IgD-negative memory B cell (primary cell): ENCODE results near the gene DCC. TPM values are rescaled to one million over a fixed set of nuclear protein-coding genes. Genes with fewer than 3 reads are reported as not detected.

Experiments
- H3K27ac Mint-ChIP-seq, 3 donors: one replicate each; pipeline ENCODE4 v1.8.0; 2020 to 2022; ENCODE audit warnings: mild to moderate bottlenecking in 3 of 3, mixed read lengths in 3 of 3, moderate library complexity in 1 of 3
- H3K27me3 Mint-ChIP-seq: one replicate; pipeline ENCODE4 v1.8.0; 2021; ENCODE audit warnings: mixed read lengths
- H3K36me3 Mint-ChIP-seq: one replicate; pipeline ENCODE4 v1.8.0; 2020; ENCODE audit warnings: mild to moderate bottlenecking, mixed read lengths
- H3K4me1 Mint-ChIP-seq, 3 donors: one replicate each; pipeline ENCODE4 v1.8.0; 2020 to 2022; ENCODE audit warnings: mixed read lengths in 3 of 3, mild to moderate bottlenecking in 1 of 3
- H3K4me3 Mint-ChIP-seq, 4 donors: one replicate each; pipeline ENCODE4 v1.8.0; 2020 to 2022; ENCODE audit warnings: mild to moderate bottlenecking in 4 of 4, mixed read lengths in 4 of 4, moderate library complexity in 3 of 4
- H3K9me3 Mint-ChIP-seq, 3 donors: one replicate each; pipeline ENCODE4 v1.8.0; 2020 to 2021; ENCODE audit warnings: mixed read lengths in 3 of 3, mild to moderate bottlenecking in 1 of 3
- polyA plus RNA-seq: library from polyadenylated mRNA; unstranded; fragments of 300-500 nt; fragmentation: Illumina TruSeq; gene quantifications from one replicate; pipeline ENCODE4 v1.2.3, GENCODE V29; 2021

DCC gene
- polyA plus RNA-seq, 1 donor from 2014 or later, result not detected

DNA sequence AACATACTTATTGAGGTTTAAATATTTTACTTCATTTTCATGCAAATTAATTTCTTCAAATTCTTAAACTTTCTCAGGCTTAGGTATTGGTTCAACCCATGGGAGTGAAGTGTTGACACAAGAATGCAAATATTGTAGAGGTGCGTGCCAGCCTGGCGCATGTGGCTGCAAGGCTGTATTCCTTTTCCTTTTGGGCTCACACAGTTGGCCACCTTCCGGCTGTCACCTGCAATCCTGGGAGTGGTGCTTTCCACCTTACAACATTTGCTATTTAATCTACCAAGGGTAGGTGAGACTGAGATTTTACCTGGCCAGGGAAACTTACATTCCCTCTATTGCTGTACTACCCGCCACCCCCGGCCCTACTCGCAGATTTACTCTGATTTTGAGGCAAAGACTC is 141.1 kb downstream of the DCC start:
- Mint-ChIP-seq H3K9me3 (peaks cover 0 to 4% (median 1%) of the 10 kb centered on the region in 3 donors), H3K4me3 (no peak overlapping the region), H3K27me3 (no peaks in the 10 kb centered on the region), H3K27ac (no peak overlapping the region), H3K36me3 (no peaks in the 10 kb centered on the region), H3K4me1 (no peaks in the 10 kb centered on the region)

DNA sequence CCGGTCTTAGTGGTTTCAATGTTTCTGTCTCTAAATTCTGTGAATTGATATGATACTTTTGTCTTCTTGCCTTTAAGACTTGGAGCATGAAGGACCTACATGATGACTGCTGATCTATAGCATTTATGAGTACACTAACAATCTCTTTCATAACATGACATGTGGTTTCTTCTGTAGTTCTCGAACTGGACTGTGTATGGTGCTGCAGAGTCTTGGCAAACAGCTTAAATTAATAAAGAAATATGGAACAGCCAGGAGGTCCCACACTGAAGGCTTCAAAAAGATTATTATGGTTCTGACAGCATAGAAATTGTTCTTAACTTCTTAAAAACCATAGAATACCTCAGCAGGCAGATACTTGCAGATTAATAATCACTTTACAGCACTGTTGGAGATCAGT is 145.0 kb downstream of the DCC start:
- H3K4me1 Mint-ChIP-seq, result no peaks in the 10 kb centered on the region
- H3K9me3 Mint-ChIP-seq, result peaks cover 0 to 12% (median 1%) of the 10 kb centered on the region in 3 donors
- H3K27ac Mint-ChIP-seq, result no peak overlapping the region
- H3K36me3 Mint-ChIP-seq, result no peaks in the 10 kb centered on the region
- no peak overlapping the region for H3K4me3 Mint-ChIP-seq
- no peaks in the 10 kb centered on the region for H3K27me3 Mint-ChIP-seq

DNA sequence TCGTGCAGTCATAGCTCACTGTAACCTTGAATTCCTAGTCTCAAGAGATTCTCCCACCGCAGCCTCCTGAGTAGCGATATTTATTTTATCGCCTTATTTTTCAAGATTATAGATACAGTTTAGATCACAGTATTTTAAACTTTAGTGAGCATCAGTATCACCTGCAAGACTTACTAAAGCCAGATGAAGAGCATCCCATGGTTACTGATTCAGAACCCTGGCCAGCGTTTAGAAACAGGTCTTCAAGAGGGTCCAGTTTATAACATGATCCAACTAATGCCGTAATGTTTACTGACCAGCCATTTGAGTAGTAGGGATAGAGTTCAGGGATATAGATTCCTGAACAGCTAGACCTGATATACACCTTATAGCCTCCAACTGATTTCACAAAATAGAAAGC is 146.1 kb downstream of the DCC start:
- Mint-ChIP-seq H3K4me1 (no peaks in the 10 kb centered on the region), H3K9me3 (peaks cover 0 to 12% (median 1%) of the 10 kb centered on the region in 3 donors), H3K36me3 (no peaks in the 10 kb centered on the region), H3K4me3 (no peak overlapping the region), H3K27ac (no peak overlapping the region), H3K27me3 (no peaks in the 10 kb centered on the region)

DNA sequence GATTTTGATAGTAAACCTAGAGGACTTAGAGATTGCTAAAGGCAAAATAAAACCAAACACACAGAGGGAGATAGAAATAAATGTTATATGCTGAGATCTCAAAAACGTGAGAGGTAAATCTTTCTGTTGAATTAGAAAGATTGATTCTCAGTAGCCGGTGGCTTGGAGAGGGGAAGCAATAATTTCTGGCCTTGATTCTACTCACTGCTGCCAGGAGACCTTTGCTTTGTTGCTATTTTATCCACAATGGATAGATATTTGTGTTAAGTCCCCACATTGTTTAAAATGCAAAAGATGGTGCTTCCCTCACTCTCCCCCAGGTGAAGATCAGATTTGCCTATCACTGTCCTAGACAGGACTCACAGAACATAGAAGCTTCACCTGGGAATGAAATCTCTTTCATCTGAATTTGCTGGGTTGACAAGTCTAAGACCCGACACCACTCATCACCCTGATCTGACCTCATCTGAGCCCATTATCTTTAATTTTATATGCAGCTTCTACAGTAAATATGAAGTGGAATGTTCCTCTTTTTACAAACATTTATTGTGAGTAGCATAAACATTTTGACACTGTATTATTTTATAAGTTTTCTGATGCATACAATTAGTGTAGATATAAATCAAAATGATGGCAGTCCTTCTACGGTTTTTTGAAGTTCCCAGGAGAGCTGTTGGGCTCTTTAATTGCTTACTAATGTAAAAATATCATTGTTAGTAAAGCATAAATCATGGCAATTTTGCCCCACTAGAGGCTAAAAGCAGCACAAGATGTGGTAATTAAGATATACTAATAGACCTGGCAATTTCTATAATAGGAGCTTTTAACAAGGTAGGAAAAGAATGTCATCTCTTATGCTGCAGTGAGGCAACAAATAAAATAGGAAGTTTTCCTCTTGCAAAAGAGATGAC is 149.7 kb downstream of the DCC start:
- no peak overlapping the region for H3K27ac Mint-ChIP-seq
- H3K4me3 Mint-ChIP-seq, result no peak overlapping the region
- H3K9me3 Mint-ChIP-seq, result peaks cover 0 to 24% (median 2%) of the 10 kb centered on the region in 3 donors
- H3K36me3 Mint-ChIP-seq, result no peaks in the 10 kb centered on the region
- H3K4me1 Mint-ChIP-seq, result no peaks in the 10 kb centered on the region
- no peaks in the 10 kb centered on the region for H3K27me3 Mint-ChIP-seq

DNA sequence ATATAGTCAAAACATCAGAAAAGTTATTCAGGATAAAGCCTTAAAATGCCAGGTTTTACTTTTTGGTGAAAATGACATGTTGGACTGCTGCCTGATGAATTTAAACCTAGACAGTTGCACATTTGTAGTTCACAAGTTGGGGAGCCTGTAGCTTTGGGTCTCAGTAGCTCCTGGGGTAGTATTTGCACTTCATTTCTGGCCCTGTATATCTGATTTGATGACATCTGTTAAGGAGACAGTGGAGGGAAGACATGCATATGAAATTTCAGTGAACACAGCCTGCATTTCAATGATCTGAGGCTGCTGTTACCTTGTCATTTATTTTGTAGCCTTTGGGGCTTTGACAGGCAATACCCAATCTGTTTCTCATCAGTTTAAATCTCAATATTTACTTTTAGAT is 156.4 kb downstream of the DCC start:
- H3K9me3 Mint-ChIP-seq, result peaks cover 0 to 21% (median 2%) of the 10 kb centered on the region in 3 donors
- no peak overlapping the region for H3K27ac Mint-ChIP-seq
- H3K4me3 Mint-ChIP-seq, result no peak overlapping the region
- no peaks in the 10 kb centered on the region for H3K27me3 Mint-ChIP-seq
- no peaks in the 10 kb centered on the region for H3K4me1 Mint-ChIP-seq
- no peaks in the 10 kb centered on the region for H3K36me3 Mint-ChIP-seq

DNA sequence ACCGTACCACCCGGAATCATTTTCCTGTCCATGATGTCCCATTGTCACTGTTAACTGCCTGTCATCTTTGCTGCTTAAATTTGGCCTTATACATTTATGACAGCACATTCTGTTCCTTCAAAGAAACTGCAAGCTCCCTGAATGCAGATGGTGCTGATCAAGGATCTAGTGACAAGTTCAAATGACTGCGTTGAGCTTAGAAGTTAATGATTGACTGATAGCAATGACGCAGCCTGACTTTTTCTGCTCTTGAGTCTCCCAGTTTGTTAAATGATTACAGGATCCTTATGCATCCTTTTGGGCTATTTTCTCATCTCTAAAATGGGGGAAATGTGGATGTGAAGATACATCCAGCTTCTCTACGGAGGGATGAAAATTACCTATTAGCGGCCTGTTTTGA is 159.0 kb downstream of the DCC start:
- no peaks in the 10 kb centered on the region for H3K36me3 Mint-ChIP-seq
- no peaks in the 10 kb centered on the region for H3K4me1 Mint-ChIP-seq
- H3K9me3 Mint-ChIP-seq, result peaks cover 0 to 22% (median 5%) of the 10 kb centered on the region in 3 donors
- no peak overlapping the region for H3K4me3 Mint-ChIP-seq
- H3K27me3 Mint-ChIP-seq, result no peaks in the 10 kb centered on the region
- H3K27ac Mint-ChIP-seq, result no peak overlapping the region

DNA sequence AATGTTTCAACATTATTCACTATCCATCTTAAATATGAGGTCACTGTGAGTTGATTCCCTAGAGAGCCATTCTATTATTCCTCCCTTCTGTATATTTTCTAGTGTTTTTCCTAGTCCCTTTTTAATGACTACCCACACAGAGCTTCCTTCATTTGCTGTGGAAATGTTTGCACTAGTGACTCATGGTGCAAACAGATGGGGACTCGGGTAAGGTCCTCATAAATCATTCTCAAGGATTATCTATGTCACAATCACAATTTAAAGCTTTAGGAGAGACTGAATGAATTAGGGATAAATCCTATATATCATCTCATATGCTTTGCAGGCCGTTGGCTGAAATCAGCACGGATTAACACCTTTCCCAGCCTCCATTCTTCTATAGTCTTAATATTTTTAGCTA is 159.6 kb downstream of the DCC start:
- Mint-ChIP-seq H3K27me3 (no peaks in the 10 kb centered on the region), H3K9me3 (peaks cover 0 to 16% (median 3%) of the 10 kb centered on the region in 3 donors), H3K36me3 (no peaks in the 10 kb centered on the region), H3K4me1 (no peaks in the 10 kb centered on the region), H3K27ac (no peak overlapping the region), H3K4me3 (no peak overlapping the region)

DNA sequence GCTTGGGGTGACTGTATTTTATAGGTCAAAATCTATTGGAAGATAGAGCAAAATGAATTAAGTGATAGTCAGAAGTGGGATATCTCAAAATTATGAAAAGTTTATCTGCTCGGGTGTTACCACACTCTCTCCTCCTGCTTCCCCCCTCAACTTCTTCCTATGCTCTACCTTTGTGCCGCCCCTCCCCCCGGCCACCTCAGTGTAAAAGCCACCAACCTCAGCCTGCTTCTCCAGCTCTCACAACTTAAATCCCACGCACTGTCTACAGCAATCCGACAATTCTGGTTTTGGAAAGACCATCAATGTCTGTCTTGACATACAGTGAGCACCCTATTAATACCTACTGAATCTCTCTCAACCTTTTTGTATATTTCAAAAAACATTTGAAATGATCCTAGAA is 164.6 kb downstream of the DCC start:
- Mint-ChIP-seq H3K4me1 (no peaks in the 10 kb centered on the region), H3K27ac (no peak overlapping the region), H3K36me3 (no peaks in the 10 kb centered on the region), H3K9me3 (peaks cover 0 to 9% (median 4%) of the 10 kb centered on the region in 3 donors), H3K27me3 (no peaks in the 10 kb centered on the region), H3K4me3 (no peak overlapping the region)

DNA sequence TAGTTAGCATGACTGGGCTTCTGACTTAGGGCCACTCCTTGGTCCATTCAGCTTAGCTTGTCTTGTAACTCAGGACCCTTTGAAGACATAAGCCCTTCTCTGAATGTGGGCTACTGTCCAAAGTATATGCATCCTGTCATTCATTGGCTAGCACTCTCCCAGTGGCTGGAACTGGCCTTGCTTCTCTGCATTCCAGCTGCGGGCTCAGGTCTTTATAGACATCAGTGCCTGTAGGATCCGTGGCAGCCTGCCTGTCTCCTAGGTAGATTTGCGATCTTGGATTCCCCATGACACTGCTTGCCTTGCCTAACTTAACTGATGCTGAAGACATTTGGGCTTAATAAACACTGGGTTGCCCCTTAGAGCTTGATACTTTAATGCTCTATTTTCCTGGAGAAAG is 170.1 kb downstream of the DCC start:
- peaks cover 0 to 3% (median 0%) of the 10 kb centered on the region in 3 donors for H3K9me3 Mint-ChIP-seq
- no peaks in the 10 kb centered on the region for H3K36me3 Mint-ChIP-seq
- no peaks in the 10 kb centered on the region for H3K27me3 Mint-ChIP-seq
- H3K27ac Mint-ChIP-seq, result no peak overlapping the region
- no peak overlapping the region for H3K4me3 Mint-ChIP-seq
- H3K4me1 Mint-ChIP-seq, result no peaks in the 10 kb centered on the region

DNA sequence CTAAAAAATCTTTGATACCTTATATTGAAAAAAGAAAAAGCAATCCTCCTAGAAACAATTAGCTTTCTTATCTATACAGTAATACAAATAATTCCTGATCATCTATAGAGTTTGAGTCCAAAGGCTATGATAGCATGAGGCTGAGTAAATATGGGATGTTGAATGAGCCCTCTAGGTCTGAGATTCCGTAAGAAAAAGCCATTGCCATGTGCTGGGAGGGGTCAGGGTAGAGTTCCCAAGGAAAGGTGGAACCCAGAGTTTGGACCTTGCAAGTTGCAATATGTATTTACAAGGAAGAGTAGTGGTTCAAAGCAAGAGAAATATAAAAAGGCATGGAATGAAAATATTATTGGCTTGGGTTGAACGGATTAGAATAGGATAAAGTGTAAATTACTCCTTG is 178.1 kb downstream of the DCC start:
- Mint-ChIP-seq H3K27ac (no peak overlapping the region), H3K36me3 (no peaks in the 10 kb centered on the region), H3K4me3 (no peak overlapping the region), H3K27me3 (no peaks in the 10 kb centered on the region), H3K9me3 (peaks cover 2 to 6% (median 5%) of the 10 kb centered on the region in 3 donors), H3K4me1 (no peaks in the 10 kb centered on the region)

DNA sequence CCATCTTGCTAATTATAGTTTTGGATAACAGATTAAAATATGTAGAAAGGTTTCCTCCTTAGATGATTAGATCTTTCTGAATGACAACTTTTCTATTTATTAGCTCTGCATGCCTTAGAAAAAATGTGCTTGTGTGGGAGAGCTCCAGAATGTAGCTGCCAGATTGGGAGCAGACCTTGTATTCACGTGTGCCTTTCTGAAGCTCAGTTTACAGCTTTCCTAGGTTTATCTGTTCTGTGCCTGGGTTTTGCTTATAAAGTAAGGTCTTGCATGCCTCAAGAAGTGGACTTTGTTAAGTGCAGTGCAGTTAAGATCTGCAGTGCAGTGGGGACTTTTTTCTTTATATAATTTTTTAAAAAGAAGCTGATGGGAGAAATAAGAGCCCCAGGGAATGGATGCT is 179.0 kb downstream of the DCC start:
- H3K27me3 Mint-ChIP-seq, result no peaks in the 10 kb centered on the region
- no peaks in the 10 kb centered on the region for H3K4me1 Mint-ChIP-seq
- no peak overlapping the region for H3K4me3 Mint-ChIP-seq
- no peak overlapping the region for H3K27ac Mint-ChIP-seq
- H3K36me3 Mint-ChIP-seq, result no peaks in the 10 kb centered on the region
- peaks cover 2 to 6% (median 5%) of the 10 kb centered on the region in 3 donors for H3K9me3 Mint-ChIP-seq

DNA sequence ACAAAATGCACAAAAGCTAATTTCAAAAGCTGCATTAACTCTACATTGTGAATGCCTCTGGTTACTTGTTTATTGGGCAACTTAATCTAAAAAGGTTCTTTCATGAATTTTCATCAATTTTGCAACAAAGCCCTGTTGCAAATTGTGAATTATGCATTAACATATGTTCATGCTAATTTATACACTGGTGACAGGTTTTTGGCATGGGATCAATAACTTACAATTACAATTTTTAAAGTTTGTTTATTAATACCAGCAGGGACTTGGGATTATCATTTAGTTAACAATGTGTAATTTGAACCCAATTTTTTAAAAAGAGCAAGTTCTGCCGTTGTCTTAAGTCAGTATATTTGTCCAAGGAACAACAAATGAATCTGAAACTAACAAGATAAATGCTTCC is 183.6 kb downstream of the DCC start:
- no peaks in the 10 kb centered on the region for H3K4me1 Mint-ChIP-seq
- no peak overlapping the region for H3K4me3 Mint-ChIP-seq
- H3K27ac Mint-ChIP-seq, result no peak overlapping the region
- no peaks in the 10 kb centered on the region for H3K27me3 Mint-ChIP-seq
- H3K9me3 Mint-ChIP-seq, result peaks cover 0 to 6% (median 0%) of the 10 kb centered on the region in 3 donors
- H3K36me3 Mint-ChIP-seq, result no peaks in the 10 kb centered on the region

DNA sequence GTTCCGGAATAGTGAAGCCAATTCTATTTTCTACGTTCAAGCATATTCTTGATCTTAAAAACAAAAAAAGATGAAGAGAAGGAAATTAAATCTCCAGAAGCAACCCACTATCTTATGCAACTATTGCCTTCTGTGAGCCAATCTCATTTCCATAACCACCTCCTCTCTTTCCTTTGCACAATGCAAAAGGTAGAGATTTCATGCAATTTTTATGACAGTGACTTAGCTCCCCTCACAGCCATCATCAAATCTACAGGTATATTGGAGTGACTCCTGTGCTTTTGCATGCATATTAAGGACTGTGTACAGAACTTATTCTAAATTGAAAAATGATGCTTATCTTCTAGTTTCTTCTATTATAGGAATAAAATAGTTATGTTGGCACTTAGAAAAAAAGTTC is 191.8 kb downstream of the DCC start:
- Mint-ChIP-seq H3K4me3 (no peak overlapping the region), H3K4me1 (no peaks in the 10 kb centered on the region)

DNA sequence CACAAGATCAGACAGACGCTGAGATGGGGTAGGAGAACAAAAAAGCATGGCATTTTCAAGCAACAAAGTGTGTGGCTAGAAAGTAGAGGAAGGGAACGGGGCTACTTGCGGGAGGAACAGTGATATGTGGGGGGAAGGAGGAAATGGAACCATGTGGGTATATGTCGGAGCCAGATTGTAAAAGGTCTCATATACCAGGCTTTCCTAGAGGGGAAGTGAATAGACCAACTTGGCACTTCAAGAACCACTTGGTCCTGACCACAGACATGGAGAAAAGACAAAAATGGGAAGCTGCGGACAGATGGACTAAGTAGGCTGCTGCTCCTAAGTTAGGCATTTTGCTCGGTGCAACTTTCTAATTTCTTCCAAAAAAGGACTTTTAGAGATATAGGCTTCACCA is 196.0 kb downstream of the DCC start:
- Mint-ChIP-seq H3K4me3 (no peak overlapping the region), H3K27ac (no peak overlapping the region), H3K36me3 (no peaks in the 10 kb centered on the region), H3K27me3 (peaks cover 2% of the 10 kb centered on the region), H3K4me1 (no peaks in the 10 kb centered on the region), H3K9me3 (peaks cover 0 to 4% (median 4%) of the 10 kb centered on the region in 3 donors)

More for the DNA sequence above, 191.8 kb downstream of the DCC start:
- no peaks in the 10 kb centered on the region for H3K27me3 Mint-ChIP-seq
- no peak overlapping the region for H3K27ac Mint-ChIP-seq
- H3K36me3 Mint-ChIP-seq, result no peaks in the 10 kb centered on the region
- peaks cover 0 to 4% (median 0%) of the 10 kb centered on the region in 3 donors for H3K9me3 Mint-ChIP-seq

DNA sequence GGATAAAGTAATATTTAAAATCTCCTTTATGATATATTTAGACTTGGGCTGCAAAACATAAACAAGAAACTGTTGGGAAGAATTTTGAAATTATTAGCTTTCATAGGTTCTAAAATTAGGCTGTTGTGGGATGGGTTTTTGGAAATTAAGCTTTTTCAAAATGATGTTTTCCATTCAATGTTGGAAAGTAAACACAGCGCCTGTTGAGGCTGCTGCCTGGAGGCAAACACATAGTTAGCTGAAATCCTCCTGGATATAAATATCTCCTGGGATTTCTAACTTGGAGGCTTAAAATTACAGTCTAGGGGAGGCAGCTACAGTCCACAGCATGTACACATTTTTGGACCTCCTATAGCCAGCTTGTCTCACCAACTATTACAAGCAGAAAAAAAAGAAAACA is 197.3 kb downstream of the DCC start:
- H3K36me3 Mint-ChIP-seq, result no peaks in the 10 kb centered on the region
- H3K4me3 Mint-ChIP-seq, result no peak overlapping the region
- peaks cover 0 to 4% (median 4%) of the 10 kb centered on the region in 3 donors for H3K9me3 Mint-ChIP-seq
- no peaks in the 10 kb centered on the region for H3K4me1 Mint-ChIP-seq
- peaks cover 2% of the 10 kb centered on the region for H3K27me3 Mint-ChIP-seq
- H3K27ac Mint-ChIP-seq, result no peak overlapping the region

DNA sequence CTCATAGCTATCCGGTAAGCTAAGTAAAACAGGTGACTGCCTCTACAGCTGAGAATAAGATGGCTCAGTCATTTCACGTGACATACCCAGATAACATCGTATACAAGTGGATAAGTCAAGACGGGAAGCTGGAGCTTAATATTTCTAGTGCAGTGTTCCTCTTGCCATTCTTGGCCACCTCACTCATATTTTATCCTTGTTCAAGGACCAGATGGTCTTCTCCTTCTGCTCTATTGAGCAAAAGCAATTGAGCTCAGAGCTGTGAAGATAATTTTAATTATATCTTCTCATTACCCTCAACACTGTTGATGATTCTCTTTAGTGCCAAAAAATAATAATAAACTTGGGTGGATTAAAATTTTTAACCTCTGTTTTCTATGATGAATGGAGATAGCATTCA is 201.1 kb downstream of the DCC start:
- Mint-ChIP-seq H3K4me1 (no peaks in the 10 kb centered on the region), H3K36me3 (no peaks in the 10 kb centered on the region), H3K4me3 (no peak overlapping the region), H3K27me3 (peaks cover 2% of the 10 kb centered on the region), H3K27ac (no peak overlapping the region), H3K9me3 (peaks cover 0 to 5% (median 1%) of the 10 kb centered on the region in 3 donors)
